Stimulated activated naive CD4-positive, alpha-beta T cell treated with Interleukin-2 at 50 U/mL for 16 hours (primary cell): Measurements from ENCODE around the gene REC114.

Source experiments
- DNase-seq: peaks from one replicate; lab custom pipeline; 2025; lab: John Stamatoyannopoulos, UW

The REC114 gene

GRCh38 chr15:73605759-73606436 lies 162.9 kb downstream of the REC114 start:
- DNase-seq, result no peak

GRCh38 chr15:73607405-73607804 lies 164.4 kb downstream of the REC114 start:
- DNase-seq, result no peak

- DNase-seq, result no peak
These were observed 164.9 kb downstream of the REC114 start for GRCh38 chr15:73607843-73608242.

- no peak for DNase-seq
These were observed 165.5 kb downstream of the REC114 start for GRCh38 chr15:73608475-73608874.

- no peak for DNase-seq
These were observed 166.0 kb downstream of the REC114 start for GRCh38 chr15:73608941-73609340.
